Loucy (cell line): Measurements from ENCODE around the gene FRMD1.

Experiments
- EZH2phosphoT487 ChIP-seq: fragments of 200-600 bp; IDR thresholded peaks from 2 replicates; pipeline ENCODE4 v1.6.1; 2018; ENCODE audit warnings: antibody characterized with exemption, mild to moderate bottlenecking, moderate library complexity, borderline replicate concordance
- TF ChIP-seq, protein P1 (sequence below): fragments of 200-600 bp; sonication (generic); conservative IDR thresholded peaks from 2 replicates; pipeline ENCODE4 v1.5.1; 2014; ENCODE audit warnings: mild to moderate bottlenecking, antibody characterized with exemption, low read length

DNA sequence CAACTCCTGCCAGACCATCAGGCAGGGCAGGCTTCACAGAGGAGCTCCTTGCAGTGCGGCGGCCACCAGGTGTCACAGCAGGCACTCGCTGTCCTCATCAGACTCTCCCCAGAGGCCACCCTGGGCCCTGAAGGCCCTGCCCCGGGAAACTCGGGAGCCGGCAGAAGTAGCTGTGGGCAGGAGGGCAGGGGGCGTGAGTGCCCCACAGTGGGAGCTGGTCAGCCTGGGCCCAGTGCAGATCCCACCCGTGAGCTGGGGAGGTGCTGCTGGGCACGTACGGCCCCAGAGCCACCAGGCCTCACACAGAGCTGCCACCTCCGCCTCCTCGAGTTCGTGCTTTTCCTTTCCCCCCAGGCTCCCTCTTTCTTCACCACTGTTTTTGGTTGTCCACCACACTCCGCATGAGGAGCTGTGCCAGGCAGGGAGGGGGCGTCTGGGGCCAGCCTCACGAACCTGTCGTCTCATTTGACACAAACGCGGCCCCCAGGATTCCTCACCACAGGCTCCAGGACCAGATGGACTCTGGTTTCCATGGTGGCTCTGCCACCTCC lies 33.8 kb downstream of the FRMD1 start:
- TF ChIP-seq, protein P1, sequence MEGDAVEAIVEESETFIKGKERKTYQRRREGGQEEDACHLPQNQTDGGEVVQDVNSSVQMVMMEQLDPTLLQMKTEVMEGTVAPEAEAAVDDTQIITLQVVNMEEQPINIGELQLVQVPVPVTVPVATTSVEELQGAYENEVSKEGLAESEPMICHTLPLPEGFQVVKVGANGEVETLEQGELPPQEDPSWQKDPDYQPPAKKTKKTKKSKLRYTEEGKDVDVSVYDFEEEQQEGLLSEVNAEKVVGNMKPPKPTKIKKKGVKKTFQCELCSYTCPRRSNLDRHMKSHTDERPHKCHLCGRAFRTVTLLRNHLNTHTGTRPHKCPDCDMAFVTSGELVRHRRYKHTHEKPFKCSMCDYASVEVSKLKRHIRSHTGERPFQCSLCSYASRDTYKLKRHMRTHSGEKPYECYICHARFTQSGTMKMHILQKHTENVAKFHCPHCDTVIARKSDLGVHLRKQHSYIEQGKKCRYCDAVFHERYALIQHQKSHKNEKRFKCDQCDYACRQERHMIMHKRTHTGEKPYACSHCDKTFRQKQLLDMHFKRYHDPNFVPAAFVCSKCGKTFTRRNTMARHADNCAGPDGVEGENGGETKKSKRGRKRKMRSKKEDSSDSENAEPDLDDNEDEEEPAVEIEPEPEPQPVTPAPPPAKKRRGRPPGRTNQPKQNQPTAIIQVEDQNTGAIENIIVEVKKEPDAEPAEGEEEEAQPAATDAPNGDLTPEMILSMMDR: no peak
- no peak for TF ChIP-seq EZH2phosphoT487
